Activated gamma-delta T cell treated with anti-CD3 and anti-CD28 coated beads, Interleukin-2, amount 50 U/mL, for 16 hours (primary cell): ENCODE measurements around the gene JAZF1.
A peak's percentile ranks its signal among the peaks of the same experiment; 100 is the strongest.

Experiments used
- DNase-seq: peaks from one replicate; pipeline ENCODE4 v3.0.0-alpha.2; 2020; ENCODE audit warnings: low read depth

Gene JAZF1

DNA sequence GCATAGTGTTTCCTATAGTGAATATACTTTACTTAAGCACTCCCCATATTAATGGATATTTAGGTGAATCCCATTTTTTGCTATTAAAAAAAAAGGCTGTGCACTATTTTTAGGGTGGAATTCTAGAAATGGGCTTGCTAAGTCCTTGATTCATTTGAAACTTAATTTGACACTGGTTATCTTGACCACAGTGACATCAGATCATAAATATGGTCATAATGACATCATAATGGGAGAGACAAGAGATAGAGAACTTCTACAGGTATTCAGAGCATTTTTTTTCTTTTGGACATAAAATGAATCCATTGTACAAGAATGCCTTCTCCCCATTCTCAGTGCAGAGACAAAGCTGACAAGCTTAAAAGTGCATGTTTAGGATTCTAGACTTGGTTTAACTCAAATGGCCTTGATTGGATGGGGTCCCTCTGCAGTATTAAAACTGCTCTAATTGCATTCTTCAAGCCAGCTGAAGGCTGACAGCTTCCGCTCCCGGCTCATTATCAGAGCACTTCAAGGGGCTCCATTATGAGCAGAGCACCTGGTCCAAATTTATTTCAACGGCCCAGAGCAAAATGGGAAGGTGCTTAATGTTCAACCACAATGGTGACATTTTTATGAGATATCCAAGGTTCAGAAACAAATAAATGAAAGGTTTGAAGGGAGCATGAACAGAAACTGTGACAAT lies 104.8 kb downstream of the JAZF1 start:
- DNase-seq: no peak

GRCh38 chr7:28072876-28073514 lies 107.6 kb downstream of the JAZF1 start:
- no peak for DNase-seq

- no peak for DNase-seq
Observed at GRCh38 chr7:28071570-28071969, 109.0 kb downstream of the JAZF1 start.

GRCh38 chr7:28070297-28071055 lies 110.1 kb downstream of the JAZF1 start:
- no peak for DNase-seq

DNA sequence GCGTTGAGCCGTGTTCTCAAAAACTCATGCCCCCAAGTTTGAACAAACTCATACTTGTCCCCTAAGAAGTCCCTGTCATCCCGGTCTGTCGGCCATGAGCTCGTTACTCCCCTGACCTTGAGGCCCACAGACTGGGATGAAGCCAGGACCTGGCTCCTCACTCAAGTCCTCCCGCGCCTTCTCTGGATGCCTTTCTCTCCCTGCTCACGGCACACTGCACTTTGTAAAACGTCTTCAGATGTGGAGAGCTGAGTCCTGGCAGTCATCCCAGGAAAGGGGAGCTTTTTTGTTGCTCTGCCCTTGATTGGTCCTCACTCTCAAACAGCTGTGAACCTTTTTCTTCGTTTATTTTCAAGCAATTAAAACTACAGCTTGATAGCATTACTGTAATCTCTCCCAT lies 110.8 kb downstream of the JAZF1 start:
- DNase-seq: no peak

GRCh38 chr7:28069388-28069787 lies 111.2 kb downstream of the JAZF1 start:
- no peak for DNase-seq

DNA sequence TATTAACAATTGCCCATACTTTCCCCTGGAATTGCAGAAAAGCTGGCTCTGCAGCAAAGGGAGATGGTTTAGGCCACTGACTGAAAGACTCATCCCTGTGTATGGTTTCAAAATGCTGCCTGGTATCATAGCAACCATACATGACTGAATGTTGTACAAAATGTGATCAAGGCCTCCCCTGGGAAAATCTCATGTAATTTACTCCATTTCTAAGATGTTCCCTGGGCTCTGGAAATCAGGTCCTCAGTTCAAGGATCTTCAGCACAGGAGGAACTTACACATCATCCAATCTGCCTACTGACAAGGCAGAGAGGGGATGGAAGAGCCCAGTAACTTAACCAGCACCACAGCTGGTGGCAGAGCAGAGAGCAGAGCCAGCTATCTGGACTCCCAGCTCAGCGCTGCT lies 111.8 kb downstream of the JAZF1 start:
- DNase-seq: no peak

DNA sequence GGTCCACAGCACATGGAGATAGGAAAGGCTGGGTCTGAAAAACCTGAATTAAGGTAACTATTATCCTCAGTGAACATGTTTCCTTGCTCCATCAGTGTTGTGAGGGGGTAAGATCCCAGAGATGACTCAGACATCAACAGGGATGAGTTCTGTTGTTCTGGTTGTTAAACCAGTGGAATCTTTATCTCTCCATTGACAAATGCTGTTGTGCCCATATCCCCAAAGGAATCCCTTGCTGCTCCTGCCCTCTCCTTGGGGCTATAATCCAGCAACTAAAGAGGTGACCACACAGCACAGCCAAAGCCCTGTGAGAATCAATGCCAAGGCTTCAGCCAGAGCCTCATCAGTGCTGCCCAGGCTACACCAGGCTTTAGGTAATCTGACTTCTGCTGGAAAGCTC lies 113.4 kb downstream of the JAZF1 start:
- no peak for DNase-seq

DNA sequence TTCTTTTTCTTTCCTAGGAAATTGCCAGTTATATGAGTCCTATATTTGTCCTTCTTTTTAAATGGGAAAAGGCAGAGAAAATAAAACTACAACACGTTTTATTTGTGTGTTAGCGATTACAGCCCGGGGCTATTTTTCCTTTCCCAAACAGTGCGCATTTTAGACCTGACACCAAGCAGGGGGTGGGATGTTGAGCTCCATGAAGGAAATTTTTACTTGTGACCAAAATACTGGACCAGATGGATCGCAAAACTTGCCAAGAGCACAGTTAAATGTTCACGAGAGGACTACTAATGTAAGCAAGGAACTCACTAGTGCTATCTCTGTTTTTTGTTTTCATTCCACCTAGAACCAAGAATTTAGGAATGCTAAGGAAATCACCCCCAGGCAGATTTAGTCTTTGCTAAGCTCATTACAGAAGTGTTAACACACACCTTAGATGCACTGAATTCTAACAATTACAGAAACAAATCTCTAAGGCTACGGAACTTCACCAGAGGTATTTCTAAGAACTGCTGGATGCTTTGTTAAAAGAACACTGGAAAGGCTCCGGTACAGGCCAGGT lies 114.8 kb downstream of the JAZF1 start:
- no peak for DNase-seq

- DNase-seq: no peak
Observed at GRCh38 chr7:28065308-28065707, 115.3 kb downstream of the JAZF1 start.

- no peak for DNase-seq
Observed at GRCh38 chr7:28064437-28064836, 116.2 kb downstream of the JAZF1 start.

GRCh38 chr7:28062197-28062991 lies 118.2 kb downstream of the JAZF1 start:
- DNase-seq: peak; percentile 4

DNA sequence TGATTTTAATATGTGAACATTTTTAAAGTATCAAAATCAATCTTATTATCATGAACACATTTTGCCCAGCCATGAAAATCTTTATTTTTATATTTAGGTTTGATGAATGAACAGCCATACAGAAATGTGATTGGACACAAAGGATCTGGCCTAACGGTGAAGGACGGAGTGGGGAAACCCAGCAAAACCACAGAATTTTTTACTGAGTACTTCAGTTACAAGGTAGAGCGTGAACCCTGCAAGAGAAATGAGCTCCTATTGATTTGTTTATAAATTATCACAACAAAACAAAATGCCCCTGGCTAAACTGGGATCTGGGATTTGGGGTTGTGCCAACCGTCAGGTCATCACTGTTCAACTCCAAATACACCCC lies 118.8 kb downstream of the JAZF1 start:
- no peak for DNase-seq

GRCh38 chr7:28060371-28060950 lies 120.1 kb downstream of the JAZF1 start:
- no peak for DNase-seq

- DNase-seq: no peak
Observed at GRCh38 chr7:28055161-28055544, 125.4 kb downstream of the JAZF1 start.

- no peak for DNase-seq
Observed at GRCh38 chr7:28054531-28055160, 125.9 kb downstream of the JAZF1 start.

GRCh38 chr7:28052933-28053332 lies 127.7 kb downstream of the JAZF1 start:
- DNase-seq: no peak

DNA sequence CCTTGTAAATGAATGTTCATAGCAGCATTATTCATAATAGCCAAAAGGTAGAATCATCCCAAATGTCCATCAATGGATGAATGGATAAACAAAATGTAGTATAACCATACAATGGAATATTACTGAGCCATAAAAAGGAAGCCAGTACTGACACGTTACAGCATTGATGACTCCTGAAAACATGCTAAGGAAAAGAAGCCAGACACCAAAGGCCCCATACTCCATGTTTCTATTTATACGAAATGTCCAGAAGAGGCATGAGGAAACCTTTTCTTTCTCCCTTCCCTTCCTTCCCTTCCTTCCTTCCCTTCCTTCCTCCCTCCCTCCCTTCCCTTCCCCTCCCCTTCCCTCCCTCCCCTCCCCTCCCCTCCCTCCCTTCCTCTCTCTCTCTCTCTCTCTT lies 131.9 kb downstream of the JAZF1 start:
- no peak for DNase-seq

GRCh38 chr7:28046035-28046434 lies 134.6 kb downstream of the JAZF1 start:
- DNase-seq: no peak

DNA sequence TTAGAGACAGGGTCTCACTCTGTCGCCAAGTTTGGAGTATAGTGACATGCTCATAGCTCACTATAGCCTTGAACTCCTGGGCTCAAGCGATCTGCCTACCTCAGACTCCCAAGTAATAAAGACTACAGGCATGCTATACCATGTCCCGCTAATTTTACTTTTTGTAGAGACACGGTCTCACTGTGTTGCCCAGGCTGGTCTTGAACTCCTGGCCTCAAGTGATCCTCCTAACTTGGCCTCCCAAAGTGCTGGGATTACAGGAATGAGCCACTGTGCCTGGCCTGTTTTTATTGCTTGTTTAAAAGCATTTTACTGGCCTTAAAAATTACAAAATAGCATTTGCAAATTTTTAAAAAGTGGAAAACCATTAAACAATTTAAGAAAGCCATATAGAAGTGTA lies 135.0 kb downstream of the JAZF1 start:
- DNase-seq: no peak

DNA sequence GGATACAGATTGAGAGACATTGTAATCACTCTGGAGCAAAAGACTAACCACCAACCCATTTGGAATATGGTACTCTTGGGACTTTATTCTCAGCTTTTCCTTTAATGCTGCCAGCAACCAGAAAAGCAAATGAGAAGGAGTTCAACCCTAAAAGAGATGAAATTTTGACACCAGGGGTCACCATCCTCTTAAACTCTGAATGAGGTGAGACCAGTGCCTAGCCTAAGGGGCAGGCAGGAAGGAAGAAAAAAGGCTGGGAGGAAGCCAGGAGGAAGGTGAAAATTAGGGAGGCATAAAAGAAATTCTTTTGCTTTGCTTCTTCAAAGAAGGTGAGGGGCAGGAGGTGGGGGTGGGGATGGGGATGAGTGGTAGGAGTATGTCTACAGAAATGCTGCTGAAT lies 135.8 kb downstream of the JAZF1 start:
- DNase-seq: no peak
